GM21528 (cell line): ENCODE results near the gene GALNTL6.

ENCODE experiments used
- ATAC-seq: cut with Tn5 transposase; IDR thresholded peaks from one replicate; pipeline ENCODE4 v1.9.1; 2021; ENCODE audit warnings: mild to moderate bottlenecking, moderate library complexity; ENCODE audit not compliant: unreplicated experiment, low FRiP score

GALNTL6 gene

GRCh38 chr4:172648471-172648870 lies 835.3 kb downstream of the GALNTL6 start:
- ATAC-seq: no peak

- no peak for ATAC-seq
These were observed 835.9 kb downstream of the GALNTL6 start for GRCh38 chr4:172649143-172649542.

- ATAC-seq: no peak
These were observed 837.7 kb downstream of the GALNTL6 start for GRCh38 chr4:172650758-172651530.

- no peak for ATAC-seq
These were observed 838.8 kb downstream of the GALNTL6 start for GRCh38 chr4:172651961-172652360.

GRCh38 chr4:172652369-172652768 lies 839.2 kb downstream of the GALNTL6 start:
- ATAC-seq: no peak

- no peak for ATAC-seq
These were observed 840.5 kb downstream of the GALNTL6 start for GRCh38 chr4:172653676-172654075.

- no peak for ATAC-seq
These were observed 841.3 kb downstream of the GALNTL6 start for GRCh38 chr4:172654457-172654856.

- no peak for ATAC-seq
These were observed 842.9 kb downstream of the GALNTL6 start for GRCh38 chr4:172656055-172656454.

- no peak for ATAC-seq
These were observed 843.9 kb downstream of the GALNTL6 start for GRCh38 chr4:172657081-172657480.

GRCh38 chr4:172660251-172660650 lies 847.0 kb downstream of the GALNTL6 start:
- ATAC-seq: no peak

GRCh38 chr4:172662113-172662512 lies 848.9 kb downstream of the GALNTL6 start:
- ATAC-seq: no peak

GRCh38 chr4:172666711-172667368 lies 853.6 kb downstream of the GALNTL6 start:
- ATAC-seq: no peak

- ATAC-seq: no peak
These were observed 861.6 kb downstream of the GALNTL6 start for GRCh38 chr4:172674811-172675210.

- ATAC-seq: no peak
These were observed 862.0 kb downstream of the GALNTL6 start for GRCh38 chr4:172675232-172675631.

GRCh38 chr4:172680691-172681090 lies 867.5 kb downstream of the GALNTL6 start:
- no peak for ATAC-seq

- ATAC-seq: no peak
These were observed 869.8 kb downstream of the GALNTL6 start for GRCh38 chr4:172683021-172683420.

GRCh38 chr4:172686021-172686420 lies 872.8 kb downstream of the GALNTL6 start:
- no peak for ATAC-seq

GRCh38 chr4:172688534-172688933 lies 875.3 kb downstream of the GALNTL6 start:
- no peak for ATAC-seq

GRCh38 chr4:172691552-172691951 lies 878.3 kb downstream of the GALNTL6 start:
- ATAC-seq: no peak

- no peak for ATAC-seq
These were observed 879.5 kb downstream of the GALNTL6 start for GRCh38 chr4:172692701-172693100.

GRCh38 chr4:172698256-172698655 lies 885.1 kb downstream of the GALNTL6 start:
- ATAC-seq: no peak

GRCh38 chr4:172705565-172705964 lies 892.4 kb downstream of the GALNTL6 start:
- no peak for ATAC-seq
